ENCODE results near the gene PLK1. TPM values are rescaled to one million over a fixed set of nuclear protein-coding genes. Genes with fewer than 3 reads are reported as not detected.

Gene PLK1
- polyA plus RNA-seq, 1 experiment = 11.6 TPM

DNA sequence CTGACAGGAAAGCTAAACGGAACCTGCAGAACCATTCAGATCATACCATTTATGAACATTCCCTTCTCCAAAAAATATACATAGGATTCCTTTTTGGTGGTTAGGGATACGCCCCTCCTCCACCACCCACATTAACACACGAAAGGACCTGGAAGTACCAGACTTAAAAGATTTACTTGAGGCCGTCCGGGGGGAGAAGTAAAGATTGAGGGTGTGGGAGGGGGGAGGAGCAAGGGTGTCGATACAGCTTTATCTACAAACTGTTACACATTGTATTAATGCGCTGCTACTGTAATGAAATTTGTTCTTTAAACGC lies 38.1 kb upstream of the PLK1 start:
- Histone ChIP-seq H3K9me3 (ENCODE audit: control insufficient read depth, insufficient read depth, low read length) (peaks cover 4% of the 10 kb centered on the region; the same call in 1 of the 2 replicates), H3K27me3 (ENCODE audit: control insufficient read depth, insufficient read depth, low read length) (no peaks in the 10 kb centered on the region), H3K4me3 (ENCODE audit: low read depth, low read length) (peak overlapping the region; percentile 100), H3K27ac (ENCODE audit: low read depth, low read length) (peak overlapping the region; percentile 68)
- ChIA-PET POLR2A (interaction anchor here (2.5 kb wide), 1 partner anchor 83 kb away, joined by 10 read pairs; the partner anchor contains the start of genes EARS2 and UBFD1), CTCF (interaction anchor here (0.6 to 0.7 kb wide), 2 partner anchors 42 to 87 kb away, joined by 3 to 4 read pairs; no protein-coding TSS in a partner anchor)
- TF ChIP-seq CTCF (IDR thresholded peaks at IDR 0.05; ENCODE audit: low read depth, low read length) = no peak
- DNase-seq (ENCODE audit: low read depth, low spot score) = no peak

DNA sequence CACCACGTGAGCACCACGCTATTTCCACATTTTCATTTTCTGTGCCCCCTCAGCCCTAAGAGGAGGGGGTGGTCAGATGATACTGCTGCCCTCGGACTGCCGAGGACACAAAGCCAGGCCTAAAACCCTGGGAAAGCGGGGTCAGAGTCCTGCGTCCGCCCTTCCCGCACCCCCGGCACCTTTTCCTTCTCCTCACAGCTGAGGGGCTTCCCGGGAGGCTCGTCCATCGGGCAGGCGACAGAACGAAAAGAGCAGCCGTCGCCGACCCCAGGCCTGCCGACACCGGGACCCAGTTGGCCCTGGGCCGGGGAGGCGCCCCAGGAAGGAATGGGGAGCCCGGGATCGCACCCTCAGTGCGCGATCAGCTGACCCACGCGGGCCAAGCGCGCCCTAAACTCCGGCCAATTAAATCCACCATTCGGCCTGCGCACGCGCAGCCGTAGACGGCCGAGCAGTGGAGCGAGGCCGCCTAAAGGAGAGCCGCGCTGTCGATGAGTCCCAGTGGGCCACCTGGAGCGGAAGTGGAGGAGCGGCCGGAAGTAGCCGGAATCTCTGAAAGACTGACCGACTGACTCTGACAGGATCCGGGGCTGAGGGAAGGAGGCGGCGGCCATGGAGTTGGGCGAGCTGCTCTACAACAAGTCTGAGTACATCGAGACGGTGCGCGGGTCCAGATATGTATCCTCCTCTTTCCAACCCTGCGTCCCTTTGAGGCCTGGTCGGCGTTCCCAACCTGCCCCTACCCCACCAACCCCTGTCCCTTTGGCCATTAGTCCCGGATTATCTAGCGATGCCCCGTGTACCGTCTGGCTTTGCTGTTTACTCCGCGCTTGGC lies 37.5 kb upstream of the PLK1 start, which contains the start of the genes DCTN5 and PALB2:
DCTN5 (plus strand) TSS at position 536 of the 835 bp plus-strand sequence; CDS start at position 613, 77 bp downstream.
PALB2 (minus strand) TSS at position 380 of the 835 bp plus-strand sequence; CDS start at position 227, 153 bp downstream.
- POLR2A ChIA-PET = interaction anchor here (0.9 to 2.5 kb wide), 3 partner anchors 8 to 84 kb away, joined by 4 to 20 read pairs (median 10); partner anchors contain the start of genes EARS2 and UBFD1
- no peak for TF ChIP-seq CTCF (IDR thresholded peaks at IDR 0.05; ENCODE audit: low read depth, low read length)
- CTCF ChIA-PET = no interaction called here
- peaks cover 4% of the 10 kb centered on the region; the same call in 1 of the 2 replicates for H3K9me3 ChIP-seq (ENCODE audit: control insufficient read depth, insufficient read depth, low read length)
- H3K4me3 ChIP-seq (ENCODE audit: low read depth, low read length) = peak within 1 kb of the TSS; percentile 100
- peak within 1 kb of the TSS; percentile 68 for H3K27ac ChIP-seq (ENCODE audit: low read depth, low read length)
- no peaks in the 10 kb centered on the region for H3K27me3 ChIP-seq (ENCODE audit: control insufficient read depth, insufficient read depth, low read length)
- DNase-seq (ENCODE audit: low read depth, low spot score) = peak; percentile 75

- TF ChIP-seq CTCF (IDR thresholded peaks at IDR 0.05; ENCODE audit: low read depth, low read length) = no peak
- Histone ChIP-seq H3K27ac (ENCODE audit: low read depth, low read length) (no peak overlapping the region), H3K4me3 (ENCODE audit: low read depth, low read length) (peak overlapping the region; percentile 100), H3K27me3 (ENCODE audit: control insufficient read depth, insufficient read depth, low read length) (no peaks in the 10 kb centered on the region), H3K9me3 (ENCODE audit: control insufficient read depth, insufficient read depth, low read length) (peaks cover 4% of the 10 kb centered on the region; the same call in 1 of the 2 replicates)
- ChIA-PET POLR2A (interaction anchor here (1.4 to 2.5 kb wide), 2 partner anchors 25 to 85 kb away, joined by 4 to 10 read pairs; partner anchors contain the start of genes EARS2 and UBFD1), CTCF (interaction anchor here (0.5 to 2.0 kb wide), 5 partner anchors 45 to 131 kb away, joined by 3 to 6 read pairs (median 3); partner anchors contain the start of gene UBFD1)
- DNase-seq (ENCODE audit: low read depth, low spot score) = no peak
Observed at GRCh38 chr16:23642246-23642774, 36.4 kb upstream of the PLK1 start.

DNA sequence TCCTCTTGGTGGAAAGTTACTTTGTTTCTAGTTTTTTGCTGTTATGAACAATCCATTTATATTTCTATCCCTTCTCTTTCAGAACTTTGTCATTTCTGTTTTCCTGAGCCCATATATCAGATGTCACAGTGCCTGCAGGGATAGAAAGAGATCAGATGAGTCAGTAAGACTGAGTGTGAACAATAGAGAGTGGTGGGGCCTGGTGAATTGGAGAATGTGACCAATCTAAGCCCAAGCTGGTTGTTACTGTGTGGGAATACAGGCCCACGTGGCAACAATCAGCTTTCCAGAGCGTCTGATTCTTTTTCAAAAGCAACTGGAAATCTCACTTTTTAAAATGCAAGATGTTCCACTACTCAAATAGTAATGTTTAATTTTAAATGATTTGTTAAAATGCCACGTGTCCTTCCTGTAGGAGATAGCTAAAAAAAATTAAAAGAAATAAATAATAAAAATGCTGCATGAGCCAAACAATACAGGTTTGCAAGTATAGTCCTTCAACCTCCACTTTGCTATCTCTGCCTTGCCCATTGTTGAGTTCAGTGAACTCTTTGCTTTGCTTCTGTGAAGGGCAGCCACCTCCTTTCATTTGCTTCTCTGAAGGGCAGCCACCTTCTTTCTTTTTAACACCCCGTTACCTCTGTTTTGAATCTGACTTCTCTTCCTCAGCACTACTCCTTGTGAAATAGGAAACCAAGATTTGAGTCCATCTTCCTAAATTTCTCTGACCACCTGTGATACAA lies 27.8 kb upstream of the PLK1 start:
- ChIA-PET CTCF (no interaction called here), POLR2A (no interaction called here)
- no peaks in the 10 kb centered on the region for H3K27me3 ChIP-seq (ENCODE audit: control insufficient read depth, insufficient read depth, low read length)
- no peak for DNase-seq (ENCODE audit: low read depth, low spot score)
- no peak overlapping the region for H3K4me3 ChIP-seq (ENCODE audit: low read depth, low read length)
- H3K27ac ChIP-seq (ENCODE audit: low read depth, low read length) = no peak overlapping the region
- H3K9me3 ChIP-seq (ENCODE audit: control insufficient read depth, insufficient read depth, low read length) = no peaks in the 10 kb centered on the region
- no peak for TF ChIP-seq CTCF (IDR thresholded peaks at IDR 0.05; ENCODE audit: low read depth, low read length)
